Spleen (tissue), 7 donors: ENCODE data around the gene KATNAL1.

Experiments used
- POLR2A ChIP-seq, 3 donors: fragments of 450-650 bp; IDR thresholded peaks; one replicate each; pipeline ENCODE4 v1.5.1; 2017; ENCODE audit warnings: antibody characterized with exemption in 3 of 3, mild to moderate bottlenecking in 1 of 3
- POLR2AphosphoS5 ChIP-seq, 3 donors: sonication (generic); formaldehyde crosslinking; IDR thresholded peaks; one replicate each; pipeline ENCODE4 v1.5.1; 2017; ENCODE audit warnings: antibody characterized with exemption in 3 of 3
- TF ChIP-seq, protein P1 (sequence below), 11 experiments: fragments of 200-600 bp in 7 of 11; fragments of 450-650 bp in 4 of 11; sonication (generic) in 4 of 11; IDR thresholded peaks in 8 of 11; conservative IDR thresholded peaks in 3 of 11; 1 replicate in 7 of 11; 2 replicates in 4 of 11; pipeline versions ENCODE4 v1.4.0 to v1.8.0; 2016 to 2021; ENCODE audit warnings: antibody characterized with exemption in 11 of 11, inconsistent platforms in 4 of 11, mild to moderate bottlenecking in 1 of 11
- donor health status: DM: no; HTN: no; CAD: no; lungs with moderate emphysema.
- donor health status: DM: no; HTN: no; CAD: no.
- donor health status: DM: no; HTN: no; CAD: no.

GRCh38 chr13:30341815-30342570 is 34.6 kb upstream of the KATNAL1 start:
- TF ChIP-seq, protein P1, sequence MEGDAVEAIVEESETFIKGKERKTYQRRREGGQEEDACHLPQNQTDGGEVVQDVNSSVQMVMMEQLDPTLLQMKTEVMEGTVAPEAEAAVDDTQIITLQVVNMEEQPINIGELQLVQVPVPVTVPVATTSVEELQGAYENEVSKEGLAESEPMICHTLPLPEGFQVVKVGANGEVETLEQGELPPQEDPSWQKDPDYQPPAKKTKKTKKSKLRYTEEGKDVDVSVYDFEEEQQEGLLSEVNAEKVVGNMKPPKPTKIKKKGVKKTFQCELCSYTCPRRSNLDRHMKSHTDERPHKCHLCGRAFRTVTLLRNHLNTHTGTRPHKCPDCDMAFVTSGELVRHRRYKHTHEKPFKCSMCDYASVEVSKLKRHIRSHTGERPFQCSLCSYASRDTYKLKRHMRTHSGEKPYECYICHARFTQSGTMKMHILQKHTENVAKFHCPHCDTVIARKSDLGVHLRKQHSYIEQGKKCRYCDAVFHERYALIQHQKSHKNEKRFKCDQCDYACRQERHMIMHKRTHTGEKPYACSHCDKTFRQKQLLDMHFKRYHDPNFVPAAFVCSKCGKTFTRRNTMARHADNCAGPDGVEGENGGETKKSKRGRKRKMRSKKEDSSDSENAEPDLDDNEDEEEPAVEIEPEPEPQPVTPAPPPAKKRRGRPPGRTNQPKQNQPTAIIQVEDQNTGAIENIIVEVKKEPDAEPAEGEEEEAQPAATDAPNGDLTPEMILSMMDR (IDR thresholded peaks at IDR 0.05 in 8 of 11, conservative IDR thresholded peaks at IDR 0.05 in 3 of 11): no peak
- TF ChIP-seq POLR2AphosphoS5 (IDR thresholded peaks at IDR 0.05) (no peak), POLR2A (IDR thresholded peaks at IDR 0.05) (no peak)
